ENCODE measurements around the gene DGKB.

DGKB gene
- 0 reads per million in 4 donors for total RNA-seq

DNA sequence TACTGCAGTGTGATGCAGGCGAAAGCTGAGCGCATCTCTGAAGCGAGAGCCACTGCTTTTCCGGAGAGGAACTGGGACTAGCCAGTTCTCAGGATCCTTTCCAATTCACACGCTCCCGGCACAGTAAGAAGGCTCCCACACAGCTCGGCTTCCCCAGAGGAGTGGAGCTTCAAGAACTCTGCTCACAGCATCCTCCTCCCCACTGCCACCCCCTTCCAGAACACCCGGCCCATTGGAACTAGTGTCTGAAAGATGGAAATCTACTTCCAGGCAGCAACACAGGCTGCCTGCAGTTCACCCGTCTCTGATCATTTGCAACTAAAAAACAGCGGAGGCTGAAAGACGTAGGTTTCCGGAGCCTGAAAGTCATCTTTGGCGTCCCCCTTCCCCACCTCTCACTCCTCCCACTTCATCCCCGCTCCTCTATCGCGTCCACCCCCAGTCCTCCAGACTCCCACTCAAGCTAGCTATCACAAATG lies at the start of gene DGKB:
Gene DGKB (minus strand): TSS at position 163 of the 479 bp plus-strand sequence.
- DNase-seq = no peak

GRCh38 chr7:14950013-14950412 lies 47.5 kb upstream of the DGKB start:
- DNase-seq = no peak

DNA sequence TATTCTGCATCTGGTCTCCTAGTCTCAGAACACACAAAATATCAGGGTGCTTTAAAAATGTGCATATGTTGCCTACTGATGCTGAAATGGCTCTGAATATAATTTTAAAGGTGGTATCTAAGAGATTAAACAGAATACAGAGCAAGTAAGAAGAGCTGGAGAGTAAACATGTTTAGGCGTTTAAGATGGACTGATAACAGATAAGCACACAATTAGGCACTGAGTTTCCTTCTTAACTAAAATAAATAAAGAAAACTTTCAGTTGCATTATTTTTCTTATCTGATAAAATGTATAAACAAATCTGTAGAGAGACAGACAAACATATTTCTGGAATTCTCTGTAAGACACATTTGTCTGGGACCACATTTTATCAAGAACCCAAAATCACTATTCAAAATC lies 35.6 kb upstream of the DGKB start:
- DNase-seq = no peak

GRCh38 chr7:14937581-14937980 lies 35.0 kb upstream of the DGKB start:
- no peak for DNase-seq

- no peak for DNase-seq
These were observed 34.0 kb upstream of the DGKB start for GRCh38 chr7:14936554-14936953.

GRCh38 chr7:14934839-14935238 lies 32.3 kb upstream of the DGKB start:
- no peak for DNase-seq

DNA sequence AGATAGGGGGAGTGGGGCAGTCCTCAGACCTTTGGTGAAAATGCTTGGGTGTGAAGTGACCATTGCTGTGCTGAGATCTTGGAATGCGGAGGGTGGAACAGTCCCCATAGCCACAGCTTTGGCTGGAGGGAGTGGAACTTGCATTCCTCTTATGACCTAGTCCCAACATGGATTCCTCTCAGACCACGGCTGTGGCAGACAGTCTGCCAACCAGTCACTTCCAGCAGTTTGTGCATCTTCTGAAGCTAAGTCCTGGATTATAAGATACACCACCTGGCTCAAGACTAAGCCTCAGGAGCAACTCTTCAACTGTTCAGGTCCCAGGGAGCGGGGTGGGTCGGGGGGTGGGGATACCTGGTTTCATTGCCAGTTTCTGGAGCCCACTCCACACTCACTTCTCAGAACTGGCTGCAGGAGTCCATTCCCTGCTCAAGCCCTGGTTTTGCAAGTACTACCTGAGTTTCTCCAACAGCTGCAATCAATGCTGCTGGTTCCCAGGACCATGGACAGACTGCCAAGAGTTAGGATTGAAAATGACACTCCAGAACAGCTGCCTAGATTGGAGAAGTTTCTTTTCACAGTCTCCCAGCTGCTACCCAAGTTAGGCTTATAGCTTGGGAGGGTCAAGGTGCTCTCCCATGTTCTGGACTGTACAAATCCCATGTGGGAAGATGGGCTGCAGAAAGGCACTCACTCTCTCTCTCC lies 29.1 kb upstream of the DGKB start:
- DNase-seq = no peak

- DNase-seq = no peak
These were observed 21.8 kb upstream of the DGKB start for GRCh38 chr7:14924398-14924797.

GRCh38 chr7:14911077-14911476 lies 8.5 kb upstream of the DGKB start:
- no peak for DNase-seq

DNA sequence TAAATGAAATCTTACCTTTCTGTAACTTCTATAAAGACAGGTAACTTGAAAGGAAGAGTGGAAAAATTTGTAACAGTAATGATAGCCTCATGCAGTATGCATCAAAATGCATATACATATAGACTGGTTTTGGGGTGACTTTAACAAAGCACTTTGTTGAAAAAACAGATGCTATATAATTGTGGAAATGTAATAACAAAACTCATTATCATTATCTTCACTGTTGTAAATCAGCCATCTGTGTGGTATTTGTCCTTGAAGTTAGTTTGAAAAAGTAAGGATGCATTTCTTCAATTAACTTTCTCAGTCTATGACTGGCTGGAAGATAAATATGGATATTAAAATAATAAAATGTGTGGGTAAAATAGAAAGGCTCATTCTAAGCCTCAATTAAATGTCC lies 6.1 kb upstream of the DGKB start:
- no peak for DNase-seq

- DNase-seq = no peak
These were observed 3.2 kb upstream of the DGKB start for GRCh38 chr7:14905764-14906163.

GRCh38 chr7:14900051-14900450 lies 2.5 kb downstream of the DGKB start:
- DNase-seq = no peak

DNA sequence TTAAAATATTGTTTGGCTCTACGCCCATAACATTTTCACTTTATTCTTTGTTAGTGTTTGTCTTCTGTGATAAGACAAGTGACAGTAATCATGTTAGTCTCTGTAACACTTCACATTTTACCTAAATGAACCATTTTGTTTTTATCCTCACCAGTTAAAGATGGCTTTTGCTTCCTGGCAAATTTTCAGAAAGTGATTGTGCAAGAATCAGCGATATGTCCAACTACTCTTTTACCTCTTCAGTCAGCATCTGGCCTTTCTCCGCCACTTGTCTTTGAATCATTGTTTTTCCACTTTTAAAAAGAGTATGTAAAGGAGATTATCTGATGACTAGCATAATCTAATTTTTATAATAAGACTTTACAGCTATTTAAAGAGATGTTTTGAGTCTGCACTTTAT lies 3.5 kb downstream of the DGKB start:
- no peak for DNase-seq

- no peak for DNase-seq
These were observed 6.1 kb downstream of the DGKB start for GRCh38 chr7:14896461-14896860.

GRCh38 chr7:14894826-14895225 lies 7.7 kb downstream of the DGKB start:
- DNase-seq = no peak

DNA sequence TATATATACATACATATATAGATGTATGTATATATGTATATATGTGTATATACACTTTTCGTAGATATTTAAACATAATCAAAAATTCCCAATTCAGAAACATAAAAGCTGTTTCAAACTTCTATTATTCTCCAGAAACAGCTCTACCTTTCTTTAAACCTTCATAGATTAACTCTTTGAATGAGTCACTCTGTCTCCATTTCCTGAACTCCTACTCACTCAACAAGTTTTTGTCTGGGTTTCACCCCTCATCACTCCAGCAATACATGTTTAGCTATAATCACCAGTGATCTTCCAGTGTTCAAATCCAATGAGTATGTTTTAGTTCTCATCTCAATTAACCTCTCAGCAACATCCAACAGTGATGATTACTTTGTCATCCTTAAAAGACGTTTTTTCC lies 9.6 kb downstream of the DGKB start:
- DNase-seq = no peak

DNA sequence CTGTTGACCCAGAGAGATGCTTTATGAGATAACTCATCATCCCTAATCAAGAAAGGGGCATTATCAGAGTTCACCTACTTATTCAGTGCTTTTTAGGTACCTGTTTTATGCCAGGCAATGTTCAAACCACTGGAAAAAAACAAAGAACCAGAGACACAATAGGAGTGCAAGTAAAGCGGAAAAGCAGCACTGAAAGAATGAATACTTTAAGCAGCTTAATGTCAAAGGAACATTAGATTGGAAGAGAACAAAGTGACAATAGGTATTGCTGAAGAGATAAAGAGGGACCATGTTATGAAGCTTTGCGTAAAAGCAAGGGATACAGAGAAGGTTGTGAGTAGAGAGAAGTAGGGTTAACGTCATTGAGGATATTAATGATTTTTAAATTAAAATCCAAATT lies 11.3 kb downstream of the DGKB start:
- no peak for DNase-seq

DNA sequence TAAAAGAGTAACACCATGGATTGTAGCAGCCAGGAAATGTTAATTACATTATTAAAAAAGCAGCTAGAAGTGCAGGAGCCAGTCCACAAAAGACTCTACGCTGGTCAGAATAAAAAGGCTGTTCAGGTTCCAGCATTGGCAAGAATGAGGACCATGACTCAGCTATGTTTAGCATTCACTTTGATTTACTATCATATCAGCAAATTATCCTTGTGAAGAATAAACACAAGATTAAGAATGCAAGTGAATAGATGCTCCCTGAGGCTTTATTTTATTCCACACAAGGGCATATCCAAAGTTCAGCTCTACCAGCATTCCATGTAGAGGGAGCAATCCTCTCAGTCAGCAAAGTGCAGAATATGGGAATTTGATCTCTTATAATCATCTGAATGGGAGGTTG lies 13.6 kb downstream of the DGKB start:
- DNase-seq = no peak

GRCh38 chr7:14886533-14886932 lies 16.0 kb downstream of the DGKB start:
- DNase-seq = no peak

- DNase-seq = no peak
These were observed 26.5 kb downstream of the DGKB start for GRCh38 chr7:14875941-14876587.

GRCh38 chr7:14871880-14872279 lies 30.7 kb downstream of the DGKB start:
- DNase-seq = no peak

DNA sequence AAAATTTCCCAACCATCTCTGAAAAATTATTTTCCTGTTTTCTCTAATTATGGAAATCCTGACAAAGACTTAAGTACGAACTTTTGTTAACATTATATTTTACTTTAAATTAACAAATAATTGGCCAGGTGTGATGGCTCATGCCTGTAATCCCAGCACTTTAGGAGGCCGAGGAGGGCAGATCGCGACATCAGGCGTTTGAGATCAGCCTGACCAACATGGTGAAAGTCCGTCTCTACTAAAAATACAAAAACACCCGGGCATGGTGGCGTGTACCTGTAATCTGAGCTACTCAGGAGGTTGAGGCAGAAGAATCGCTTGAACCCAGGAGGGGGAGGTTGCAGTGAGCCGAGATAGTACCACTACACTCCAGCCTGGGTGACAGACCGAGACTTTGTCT lies 32.2 kb downstream of the DGKB start:
- no peak for DNase-seq

DNA sequence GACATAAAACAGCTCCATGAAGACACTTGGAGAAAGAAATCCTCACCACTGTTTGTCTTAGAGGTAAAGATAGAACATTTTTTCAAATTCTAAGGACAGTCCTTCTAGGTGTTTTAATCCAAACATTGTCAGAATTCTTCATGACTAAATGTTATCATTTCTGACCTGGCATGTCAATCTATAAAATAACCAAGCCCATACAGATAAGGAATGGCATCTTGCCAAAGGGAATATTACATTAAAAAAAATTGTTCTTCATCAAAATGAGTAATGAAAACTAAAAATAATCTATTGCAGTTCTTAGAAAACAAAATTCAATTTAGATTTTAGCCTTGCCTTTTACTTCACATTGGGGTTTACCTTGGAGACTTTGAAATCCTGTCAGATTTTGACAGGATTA lies 33.6 kb downstream of the DGKB start:
- DNase-seq = no peak

DNA sequence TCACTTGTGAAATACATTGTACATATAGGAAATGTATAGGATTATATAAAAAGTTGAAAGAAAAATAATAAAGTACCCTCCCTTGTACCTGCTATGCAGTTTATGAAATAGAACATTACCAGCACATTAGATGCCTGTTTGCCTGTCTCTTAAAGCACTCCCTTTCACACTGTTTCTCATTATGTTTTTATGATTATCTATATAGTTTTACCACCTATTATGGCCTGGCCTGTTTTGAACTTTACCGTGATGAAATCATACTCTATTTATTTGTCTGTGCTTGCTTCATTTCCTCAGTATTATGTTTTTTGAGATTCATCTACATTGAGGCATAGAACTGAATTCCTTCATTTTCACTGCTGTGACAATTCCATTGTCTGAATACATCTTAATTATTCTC lies 41.1 kb downstream of the DGKB start:
- no peak for DNase-seq

GRCh38 chr7:14859267-14859666 lies 43.3 kb downstream of the DGKB start:
- DNase-seq = no peak
